Lower leg skin (tissue), 3 donors: ENCODE data around the gene PLA2G2F.

Source experiments
- POLR2A ChIP-seq, 2 donors: fragments of 450-650 bp; IDR thresholded peaks; one replicate each; pipeline ENCODE4 v1.6.1; 2016 to 2017; ENCODE audit warnings: antibody characterized with exemption in 2 of 2, mild to moderate bottlenecking in 1 of 2, moderate library complexity in 1 of 2
- TF ChIP-seq, protein P1 (sequence below), 3 donors: fragments of 450-650 bp; IDR thresholded peaks; one replicate each; pipeline ENCODE4 v1.5.1; 2016; ENCODE audit warnings: antibody characterized with exemption in 3 of 3, mild to moderate bottlenecking in 3 of 3, moderate library complexity in 2 of 3

DNA sequence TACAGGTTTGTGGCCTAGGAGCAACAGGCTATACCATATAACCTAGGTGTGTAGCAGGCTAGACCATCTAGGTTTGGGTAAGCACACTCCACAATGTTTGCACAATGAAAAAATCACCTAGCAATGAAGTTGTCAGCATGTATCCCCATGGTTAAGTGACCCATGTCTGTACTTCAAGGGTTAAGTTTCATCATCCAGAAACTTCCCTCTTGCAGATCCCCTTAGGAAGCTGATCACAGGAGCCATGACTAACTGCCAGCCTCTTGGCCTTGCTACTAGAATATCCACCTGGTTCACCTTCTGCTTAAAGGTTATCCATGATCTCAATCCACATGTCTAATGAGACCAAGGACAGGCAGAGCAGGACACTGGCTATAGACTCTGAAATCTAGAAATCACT, 43.3 kb downstream of the PLA2G2F start:
- TF ChIP-seq, protein P1, sequence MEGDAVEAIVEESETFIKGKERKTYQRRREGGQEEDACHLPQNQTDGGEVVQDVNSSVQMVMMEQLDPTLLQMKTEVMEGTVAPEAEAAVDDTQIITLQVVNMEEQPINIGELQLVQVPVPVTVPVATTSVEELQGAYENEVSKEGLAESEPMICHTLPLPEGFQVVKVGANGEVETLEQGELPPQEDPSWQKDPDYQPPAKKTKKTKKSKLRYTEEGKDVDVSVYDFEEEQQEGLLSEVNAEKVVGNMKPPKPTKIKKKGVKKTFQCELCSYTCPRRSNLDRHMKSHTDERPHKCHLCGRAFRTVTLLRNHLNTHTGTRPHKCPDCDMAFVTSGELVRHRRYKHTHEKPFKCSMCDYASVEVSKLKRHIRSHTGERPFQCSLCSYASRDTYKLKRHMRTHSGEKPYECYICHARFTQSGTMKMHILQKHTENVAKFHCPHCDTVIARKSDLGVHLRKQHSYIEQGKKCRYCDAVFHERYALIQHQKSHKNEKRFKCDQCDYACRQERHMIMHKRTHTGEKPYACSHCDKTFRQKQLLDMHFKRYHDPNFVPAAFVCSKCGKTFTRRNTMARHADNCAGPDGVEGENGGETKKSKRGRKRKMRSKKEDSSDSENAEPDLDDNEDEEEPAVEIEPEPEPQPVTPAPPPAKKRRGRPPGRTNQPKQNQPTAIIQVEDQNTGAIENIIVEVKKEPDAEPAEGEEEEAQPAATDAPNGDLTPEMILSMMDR (IDR thresholded peaks at IDR 0.05): no peak
- TF ChIP-seq POLR2A (IDR thresholded peaks at IDR 0.05): no peak
